K562 (cell line): ENCODE data around the gene KLHL41. TPM values are rescaled to one million over a fixed set of nuclear protein-coding genes. Genes with fewer than 3 reads are reported as not detected.

Experiments
- ATAC-seq: fragments of 200-7000 bp; cut with Tn5 transposase; 3 replicates; pipeline ENCODE4 v1.9.1; 2020; ENCODE audit warnings: moderate library complexity
- Bru-seq: library from RNA; stranded (reverse); fragments of 400-500 nt; gene quantifications from one replicate; lab custom pipeline; 2021; lab: Mats Ljungman, UMichigan
- BruChase-seq, 2 experiments: library from RNA; stranded (reverse); fragments of 400-500 nt; gene quantifications; one replicate each; lab custom pipeline; 2021; lab: Mats Ljungman, UMichigan
- BruUV-seq: library from RNA; stranded (reverse); fragments of 400-500 nt; replicated peaks from 2 replicates; lab custom pipeline; 2021; lab: Mats Ljungman, UMichigan
- CTCF ChIA-PET: fragments of 300-600 bp; formaldehyde crosslinking; extraction: SDS; loops from one replicate; lab custom pipeline; 2021; ENCODE audit warnings: low intra/inter-chr PET ratio; lab: Yijun Ruan, JAX
- POLR2A ChIA-PET: fragments of 300-600, 350-650 bp; sonication (Branson Sonifier 250); formaldehyde crosslinking; extraction: SDS; loops from one replicate; lab custom pipeline; 2021; ENCODE audit warnings: antibody characterized with exemption, inconsistent platforms; lab: Yijun Ruan, JAX
- DNase-seq, 4 experiments: peaks; one replicate each; pipeline versions ENCODE4 v3.0.0 to v3.0.0-alpha.2; 2011 to 2018; ENCODE audit warnings: low spot score in 3 of 4, mixed read lengths in 3 of 4; ENCODE audit errors: extremely low read depth in 1 of 4
- FAIRE-seq: peaks from 2 replicates; lab custom pipeline; 2011; peaks lifted over from hg19 to GRCh38; lab: Jason Lieb, UNC
- H2AFZ ChIP-seq: 2 replicates; pipeline ENCODE4 v1.6.0; 2011; ENCODE audit warnings: low read depth, low read length, control low read depth, inconsistent platforms
- H3K27ac ChIP-seq: fragments of 200-600 bp; 3 replicates; pipeline ENCODE4 v1.8.0; 2011; ENCODE audit warnings: low read depth, mild to moderate bottlenecking, control low read depth, inconsistent platforms, low read length, moderate library complexity, mixed read lengths; ENCODE audit errors: extremely low read depth
- H3K27me3 ChIP-seq, 2 experiments: fragments of 300-600 bp in 1 of 2; 2 replicates in 1 of 2; 3 replicates in 1 of 2; pipeline versions ENCODE4 v1.6.0 to v1.8.0; 2011; ENCODE audit warnings: inconsistent platforms in 2 of 2, low read length in 2 of 2, mild to moderate bottlenecking in 1 of 2, mixed read lengths in 1 of 2, moderate library complexity in 1 of 2; ENCODE audit not compliant: control insufficient read depth in 2 of 2, insufficient read depth in 2 of 2
- H3K36me3 ChIP-seq: fragments of 300-600 bp; 3 replicates; pipeline ENCODE4 v1.8.0; 2011; ENCODE audit warnings: mild to moderate bottlenecking, low read length, inconsistent platforms; ENCODE audit not compliant: control insufficient read depth, insufficient read depth
- H3K4me1 ChIP-seq, 2 experiments: fragments of 200-600 bp in 1 of 2; replicated peaks in 1 of 2; 2 replicates in 1 of 2; 3 replicates in 1 of 2; pipeline versions ENCODE4 v1.5.1 to v1.8.0; 2011; ENCODE audit warnings: inconsistent platforms in 2 of 2, low read length in 2 of 2, mild to moderate bottlenecking in 1 of 2, mixed read lengths in 1 of 2, moderate library complexity in 1 of 2; ENCODE audit not compliant: control insufficient read depth in 2 of 2, insufficient read depth in 2 of 2
- H3K4me2 ChIP-seq: 2 replicates; pipeline ENCODE4 v1.6.1; 2011; ENCODE audit warnings: low read length, control low read depth, inconsistent platforms, mixed read lengths; ENCODE audit not compliant: insufficient read depth
- H3K4me3 ChIP-seq: fragments of 200-600 bp; sonication (generic), shearing (Covaris generic); 2 replicates; pipeline ENCODE4 v1.5.1; 2016; ENCODE audit warnings: control low read depth, inconsistent platforms
- H3K79me2 ChIP-seq: fragments of 200-600 bp; 3 replicates; pipeline ENCODE4 v1.8.0; 2011; ENCODE audit warnings: low read length, inconsistent platforms; ENCODE audit not compliant: control insufficient read depth, insufficient read depth
- H3K9ac ChIP-seq, 2 experiments: 2 replicates each; pipeline versions ENCODE4 v1.6.0 to v1.6.1; 2011; ENCODE audit warnings: low read depth in 2 of 2, low read length in 2 of 2, control low read depth in 1 of 2, inconsistent platforms in 1 of 2, mild to moderate bottlenecking in 1 of 2, mixed read lengths in 1 of 2; ENCODE audit not compliant: insufficient read depth in 1 of 2
- H3K9me1 ChIP-seq: one replicate; pipeline ENCODE4 v1.6.0; 2011; ENCODE audit warnings: inconsistent platforms, mild to moderate bottlenecking, low read length, moderate library complexity; ENCODE audit not compliant: control insufficient read depth, insufficient read depth
- H3K9me3 ChIP-seq: replicated peaks from 2 replicates; pipeline ENCODE4 v1.5.1; 2011; ENCODE audit warnings: low read depth, low read length, inconsistent platforms; ENCODE audit not compliant: control insufficient read depth, insufficient read depth
- H4K20me1 ChIP-seq: replicated peaks from 2 replicates; pipeline ENCODE4 v1.6.1; 2011; ENCODE audit warnings: low read length, inconsistent platforms, mixed read lengths; ENCODE audit not compliant: control insufficient read depth, insufficient read depth
- HDAC3 ChIP-seq: fragments of 450-650 bp; IDR thresholded peaks from 2 replicates; pipeline ENCODE4 v1.6.1; 2018; ENCODE audit warnings: borderline replicate concordance, mild to moderate bottlenecking, moderate library complexity; ENCODE audit not compliant: partially characterized antibody
- MAZ ChIP-seq, 2 experiments: fragments of 450-650 bp in 1 of 2; sonication (generic) in 1 of 2; formaldehyde crosslinking; IDR thresholded peaks in 1 of 2; conservative IDR thresholded peaks in 1 of 2; 2 replicates each; pipeline versions ENCODE4 v1.4.0 to v1.5.0; 2020; ENCODE audit warnings: mild to moderate bottlenecking in 1 of 2, missing genetic modification reagents in 1 of 2
- POLR2H ChIP-seq: IDR thresholded peaks from 2 replicates; pipeline ENCODE4 v1.6.1; 2016; ENCODE audit warnings: missing genetic modification characterization, low read depth, mild to moderate bottlenecking, control low read depth, missing compliant biosample characterization, moderate library complexity
- TARDBP ChIP-seq: fragments of 450-650 bp; IDR thresholded peaks from 2 replicates; pipeline ENCODE4 v1.6.1; 2016
- ZNF133 ChIP-seq: fragments of 250-450 bp; sonication (Bioruptor Pico); IDR thresholded peaks from 2 replicates; pipeline ENCODE4 v1.4.0; 2020; ENCODE audit warnings: mild to moderate bottlenecking
- ZNF24 ChIP-seq: fragments of 450-650 bp; IDR thresholded peaks from 2 replicates; pipeline ENCODE4 v1.6.1; 2016
- WGBS: fragments of 100-300 bp; shearing (Covaris generic); methylation state at CpG from one replicate; pipeline ENCODE4 v1.1.6; 2016; ENCODE audit warnings: low coverage, mixed read lengths; ENCODE audit not compliant: insufficient coverage; ENCODE audit errors: missing lambda C conversion rate; 5-methylcytosine and 5-hydroxymethylcytosine counted together
- in situ Hi-C: fragments of 300-500 bp; cut with MboI; formaldehyde crosslinking; loops from 4 replicates; pipeline ENCODE4 v1.15.0; 2018; ENCODE audit warnings: inconsistent platforms, mixed read lengths
- intact Hi-C: fragments of 100-400 bp; cut with micrococcal nuclease; formaldehyde crosslinking; loops from 2 replicates; pipeline ENCODE4 v1.14.2; 2022
- long read RNA-seq, 3 experiments: library from polyadenylated mRNA in 2 of 3; library from RNA in 1 of 3; unstranded in 2 of 3; stranded (forward) in 1 of 3; transcript quantifications; one replicate each; pipeline ENCODE4 v2.0.0, GENCODE V29; 2019 to 2022
- polyA minus RNA-seq, 3 experiments: library from RNA; depleted of rRNA, polyadenylated mRNA; stranded (reverse); fragments of >200 nt; gene quantifications; 2 replicates each; pipeline ENCODE4 v1.2.3, GENCODE V29; 2011
- polyA plus RNA-seq, 8 experiments: library from polyadenylated mRNA; depleted of rRNA in 4 of 8; stranded (reverse) in 5 of 8; unstranded in 3 of 8; fragments of >200 nt; fragmentation: Nextera tagmentation in 2 of 8; fragmentation: Illumina TruSeq in 1 of 8; extraction: Ambion mirVana in 2 of 8; extraction: Trizol in 1 of 8; gene quantifications; 2 replicates each; pipeline versions ENCODE4 v1.2.1 to v1.2.3, GENCODE V29; 2011 to 2014; ENCODE audit warnings: inconsistent platforms in 1 of 8, missing spikeins in 1 of 8
- total RNA-seq, 7 experiments: library from RNA; depleted of rRNA in 6 of 7; stranded (reverse); fragments of >200 nt in 6 of 7; fragmentation: Illumina TruSeq in 2 of 7; extraction: Trizol in 2 of 7; gene quantifications; 2 replicates each; pipeline versions ENCODE4 v1.2.1 to v1.2.3, GENCODE V29; 2011 to 2021; ENCODE audit warnings: low replicate concordance in 1 of 7
- TF ChIP-seq, protein P1 (sequence below): fragments of 450-650 bp; formaldehyde crosslinking; IDR thresholded peaks from 2 replicates; pipeline ENCODE4 v1.4.0; 2020; ENCODE audit warnings: mild to moderate bottlenecking, moderate library complexity
- TF ChIP-seq, protein P2 (sequence below), 2 experiments: fragments of 450-650 bp in 1 of 2; sonication (generic) in 1 of 2; formaldehyde crosslinking; conservative IDR thresholded peaks; 2 replicates each; pipeline versions ENCODE4 v1.4.0 to v1.8.1; 2020 to 2022; ENCODE audit warnings: mild to moderate bottlenecking in 1 of 2, missing genetic modification reagents in 1 of 2
- TF ChIP-seq, protein P3 (sequence below): fragments of 450-650 bp; formaldehyde crosslinking; IDR thresholded peaks from 2 replicates; pipeline ENCODE4 v1.4.0; 2020; ENCODE audit warnings: mild to moderate bottlenecking, mixed read lengths
- TF ChIP-seq, protein P4 (sequence below), 2 experiments: IDR thresholded peaks; 2 replicates each; pipeline ENCODE4 v1.6.1; 2011; ENCODE audit warnings: borderline replicate concordance in 1 of 2, control low read depth in 1 of 2, low read depth in 1 of 2, low read length in 1 of 2, mild to moderate bottlenecking in 1 of 2, mixed read lengths in 1 of 2, moderate library complexity in 1 of 2; ENCODE audit not compliant: insufficient read depth in 1 of 2, insufficient read length in 1 of 2, poor library complexity in 1 of 2, severe bottlenecking in 1 of 2; ENCODE audit errors: extremely low read depth in 1 of 2

Gene KLHL41
- total RNA-seq (2011; cell fraction: chromatin; rRNA removed; ENCODE audit: low replicate concordance), result 0.46 and 0.63 TPM in 2 replicates
- 0.17 and 0.79 TPM in 2 replicates for total RNA-seq (2011; cell fraction: nucleolus; rRNA removed)
- total RNA-seq (2011; cell fraction: nucleoplasm; rRNA removed), result 0.29 TPM in 1 of 2 replicates, not detected in the other
- total RNA-seq (2014; rRNA removed) (0.05 TPM in 1 of 2 replicates, not detected in the other), total RNA-seq (2014; rRNA removed; fragmentation: Illumina TruSeq; extraction: Trizol) (0.06 and 0.11 TPM in 2 replicates), total RNA-seq (2015; rRNA removed; fragmentation: Illumina TruSeq; extraction: Trizol) (0.19 and 0.22 TPM in 2 replicates), total RNA-seq (2021) (0.09 TPM in 1 of 2 replicates, not detected in the other), polyA plus RNA-seq (2011; rRNA removed) (0.08 and 0.15 TPM in 2 replicates), polyA plus RNA-seq (2014; fragmentation: Illumina TruSeq; extraction: Trizol) (0.09 and 0.14 TPM in 2 replicates), polyA plus RNA-seq (2014; fragmentation: Nextera tagmentation; extraction: Ambion mirVana) (under 1 TPM; 0.08 to 0.13 TPM), polyA plus RNA-seq (2014; rRNA removed) (0.03 and 1.5 TPM in 2 replicates), polyA minus RNA-seq (2011; rRNA and poly(A)+ RNA removed) (0.14 and 0.63 TPM in 2 replicates), Bru-seq, nascent RNA (percentile 48 among the genes with signal in this experiment), BruChase-seq, experiment 1, labeled RNA remaining after a 2-hour chase (percentile 48 among the genes with signal in this experiment), BruChase-seq, experiment 2, labeled RNA remaining after a 6-hour chase (percentile 46 among the genes with signal in this experiment)
- 0.04 TPM in 1 of 2 replicates, not detected in the other for polyA plus RNA-seq (2011; cell fraction: cytosol; rRNA removed)
- polyA plus RNA-seq (2011; cell fraction: nucleus; rRNA removed), result 0.14 and 0.22 TPM in 2 replicates
- polyA plus RNA-seq (2012), result 0.08 and 0.16 TPM in 2 replicates
- polyA minus RNA-seq (2011; cell fraction: cytosol; rRNA and poly(A)+ RNA removed), result not detected in 2 replicates
- 0.13 and 0.56 TPM in 2 replicates for polyA minus RNA-seq (2011; cell fraction: nucleus; rRNA and poly(A)+ RNA removed)
- long read RNA-seq, experiment 1, result 0 reads
- long read RNA-seq, experiment 2, result 0 reads
- long read RNA-seq, experiment 3, result 0 reads

DNA sequence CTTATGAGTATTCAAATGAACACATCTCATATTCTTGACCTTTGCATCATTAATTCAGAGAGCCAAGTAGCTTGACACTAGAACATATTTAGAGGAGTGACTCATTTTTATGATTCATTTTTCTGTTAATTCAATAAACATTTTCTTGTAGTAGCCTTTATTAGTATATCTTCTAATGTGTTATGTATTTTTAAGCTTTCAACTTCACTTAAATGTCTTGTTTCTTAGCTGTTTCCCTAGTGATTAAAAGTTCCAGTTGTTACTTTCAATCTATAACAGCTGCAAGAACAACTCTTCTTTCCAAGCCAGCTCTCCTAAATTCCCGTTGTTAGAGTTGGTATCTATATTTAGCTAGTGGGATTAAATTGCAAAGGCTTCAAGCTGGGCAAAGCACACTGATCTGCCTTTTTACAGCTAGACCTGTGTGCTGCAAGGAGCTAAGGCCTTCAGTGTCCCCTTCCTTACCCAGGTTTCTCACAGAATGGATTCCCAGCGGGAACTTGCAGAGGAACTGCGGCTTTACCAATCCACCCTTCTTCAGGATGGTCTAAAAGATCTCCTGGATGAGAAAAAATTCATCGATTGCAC lies at the start of gene KLHL41:
KLHL41 (plus strand) TSS at position 405 of the 588 bp plus-strand sequence; CDS start at position 482, 77 bp downstream.
- WGBS, result 58% methylated on average over 4 of the region's 4 CpGs
- peak within 1 kb of the TSS; percentile 56 for H3K4me2 ChIP-seq
- CTCF ChIA-PET, result no interaction called here
- TF ChIP-seq, protein P1, sequence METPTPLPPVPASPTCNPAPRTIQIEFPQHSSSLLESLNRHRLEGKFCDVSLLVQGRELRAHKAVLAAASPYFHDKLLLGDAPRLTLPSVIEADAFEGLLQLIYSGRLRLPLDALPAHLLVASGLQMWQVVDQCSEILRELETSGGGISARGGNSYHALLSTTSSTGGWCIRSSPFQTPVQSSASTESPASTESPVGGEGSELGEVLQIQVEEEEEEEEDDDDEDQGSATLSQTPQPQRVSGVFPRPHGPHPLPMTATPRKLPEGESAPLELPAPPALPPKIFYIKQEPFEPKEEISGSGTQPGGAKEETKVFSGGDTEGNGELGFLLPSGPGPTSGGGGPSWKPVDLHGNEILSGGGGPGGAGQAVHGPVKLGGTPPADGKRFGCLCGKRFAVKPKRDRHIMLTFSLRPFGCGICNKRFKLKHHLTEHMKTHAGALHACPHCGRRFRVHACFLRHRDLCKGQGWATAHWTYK (CRISPR knock-in tag), result no peak
- TF ChIP-seq, protein P2, sequence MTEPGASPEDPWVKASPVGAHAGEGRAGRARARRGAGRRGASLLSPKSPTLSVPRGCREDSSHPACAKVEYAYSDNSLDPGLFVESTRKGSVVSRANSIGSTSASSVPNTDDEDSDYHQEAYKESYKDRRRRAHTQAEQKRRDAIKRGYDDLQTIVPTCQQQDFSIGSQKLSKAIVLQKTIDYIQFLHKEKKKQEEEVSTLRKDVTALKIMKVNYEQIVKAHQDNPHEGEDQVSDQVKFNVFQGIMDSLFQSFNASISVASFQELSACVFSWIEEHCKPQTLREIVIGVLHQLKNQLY (CRISPR knock-in tag; conservative IDR thresholded peaks at IDR 0.05), result no peak
- TF ChIP-seq POLR2H, result no peak
- no peak for TF ChIP-seq ZNF133 (CRISPR knock-in tag)
- no peak for TF ChIP-seq HDAC3
- no peak for TF ChIP-seq TARDBP
- TF ChIP-seq, protein P3, sequence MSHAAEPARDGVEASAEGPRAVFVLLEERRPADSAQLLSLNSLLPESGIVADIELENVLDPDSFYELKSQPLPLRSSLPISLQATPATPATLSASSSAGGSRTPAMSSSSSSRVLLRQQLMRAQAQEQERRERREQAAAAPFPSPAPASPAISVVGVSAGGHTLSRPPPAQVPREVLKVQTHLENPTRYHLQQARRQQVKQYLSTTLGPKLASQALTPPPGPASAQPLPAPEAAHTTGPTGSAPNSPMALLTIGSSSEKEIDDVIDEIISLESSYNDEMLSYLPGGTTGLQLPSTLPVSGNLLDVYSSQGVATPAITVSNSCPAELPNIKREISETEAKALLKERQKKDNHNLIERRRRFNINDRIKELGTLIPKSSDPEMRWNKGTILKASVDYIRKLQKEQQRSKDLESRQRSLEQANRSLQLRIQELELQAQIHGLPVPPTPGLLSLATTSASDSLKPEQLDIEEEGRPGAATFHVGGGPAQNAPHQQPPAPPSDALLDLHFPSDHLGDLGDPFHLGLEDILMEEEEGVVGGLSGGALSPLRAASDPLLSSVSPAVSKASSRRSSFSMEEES, result no peak
- TF ChIP-seq, protein P4, sequence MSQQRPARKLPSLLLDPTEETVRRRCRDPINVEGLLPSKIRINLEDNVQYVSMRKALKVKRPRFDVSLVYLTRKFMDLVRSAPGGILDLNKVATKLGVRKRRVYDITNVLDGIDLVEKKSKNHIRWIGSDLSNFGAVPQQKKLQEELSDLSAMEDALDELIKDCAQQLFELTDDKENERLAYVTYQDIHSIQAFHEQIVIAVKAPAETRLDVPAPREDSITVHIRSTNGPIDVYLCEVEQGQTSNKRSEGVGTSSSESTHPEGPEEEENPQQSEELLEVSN (IDR thresholded peaks at IDR 0.05; ENCODE audit: borderline replicate concordance in 1 of 2, extremely low read depth in 1 of 2, insufficient read depth in 1 of 2, insufficient read length in 1 of 2, low read depth in 1 of 2, low read length in 1 of 2, poor library complexity in 1 of 2, severe bottlenecking in 1 of 2), result no peak
- TF ChIP-seq MAZ (CRISPR knock-in tag; conservative IDR thresholded peaks at IDR 0.05 in 1 of 2, IDR thresholded peaks at IDR 0.05 in 1 of 2), result no peak
- TF ChIP-seq ZNF24, result 0 out of 2 replicates have a peak, but pooled peaks have one; percentile 7

More for the DNA sequence above, at the start of gene KLHL41:
- POLR2A ChIA-PET, result interaction anchor here (0.6 to 1.4 kb wide), 6 partner anchors 10 to 478 kb away, joined by 3 read pairs; partner anchors contain the start of gene BBS5
- Histone ChIP-seq H2AFZ (peak within 1 kb of the TSS; percentile 51), H3K4me1 (peaks cover 0 to 7% of the 10 kb centered on the region in 2 experiments; a peak in 2 of 5 replicates), H3K9ac (no peak within 1 kb of the TSS; a peak in 1 of 4 replicates), H3K27me3 (no peaks in the 10 kb centered on the region), H4K20me1 (no peaks in the 10 kb centered on the region), H3K9me1 (no peaks in the 10 kb centered on the region), H3K36me3 (no peaks in the 10 kb centered on the region), H3K79me2 (no peaks in the 10 kb centered on the region), H3K4me3 (no peak within 1 kb of the TSS), H3K27ac (no peak within 1 kb of the TSS), H3K9me3 (no peaks in the 10 kb centered on the region)
- in situ Hi-C loops (no loop called here), intact Hi-C loops (no loop called here)
- no peak for DNase-seq
- FAIRE-seq, result no peak
- peak; percentile 65 for ATAC-seq
- BruUV-seq, result no TSS peak
